HG02759 (cell line): Measurements from ENCODE around the gene GUCY2C.
"Not testable (repeated sequence)": the region's sequence is repeated elsewhere in the genome, so short reads cannot be mapped to it uniquely, and the experiment has no call there.

Source experiments
- ATAC-seq: cut with Tn5 transposase; IDR thresholded peaks from one replicate; pipeline ENCODE4 v1.9.1; 2021; ENCODE audit warnings: mild to moderate bottlenecking, moderate library complexity; ENCODE audit not compliant: unreplicated experiment

GUCY2C gene

DNA sequence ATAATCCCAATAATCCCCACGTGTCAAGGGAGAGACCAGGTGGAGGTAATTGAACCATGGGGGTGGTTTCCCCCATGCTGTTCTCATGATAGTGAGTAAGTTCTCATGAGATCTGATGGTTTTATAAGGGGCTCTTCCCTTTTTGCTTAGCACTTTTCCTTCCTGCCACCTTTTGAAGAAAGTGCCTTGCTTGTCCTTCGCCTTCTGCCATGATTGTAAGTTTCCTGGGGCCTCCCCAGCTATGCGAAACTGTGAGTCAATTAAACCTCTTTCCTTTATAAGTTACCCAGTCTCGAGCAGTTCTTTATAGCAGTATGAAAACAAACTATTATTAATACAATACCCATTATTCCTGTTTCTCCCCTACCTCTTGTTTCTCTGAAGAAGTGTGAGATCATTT lies 14.2 kb downstream of the GUCY2C start:
- not testable (repeated sequence) for ATAC-seq

- ATAC-seq: no peak
These were observed 14.8 kb downstream of the GUCY2C start for GRCh38 chr12:14681625-14682024.

- ATAC-seq: no peak
These were observed 15.2 kb downstream of the GUCY2C start for GRCh38 chr12:14681190-14681589.

- no peak for ATAC-seq
These were observed 17.8 kb downstream of the GUCY2C start for GRCh38 chr12:14678547-14679150.

- no peak for ATAC-seq
These were observed 27.8 kb downstream of the GUCY2C start for GRCh38 chr12:14668591-14668990.

DNA sequence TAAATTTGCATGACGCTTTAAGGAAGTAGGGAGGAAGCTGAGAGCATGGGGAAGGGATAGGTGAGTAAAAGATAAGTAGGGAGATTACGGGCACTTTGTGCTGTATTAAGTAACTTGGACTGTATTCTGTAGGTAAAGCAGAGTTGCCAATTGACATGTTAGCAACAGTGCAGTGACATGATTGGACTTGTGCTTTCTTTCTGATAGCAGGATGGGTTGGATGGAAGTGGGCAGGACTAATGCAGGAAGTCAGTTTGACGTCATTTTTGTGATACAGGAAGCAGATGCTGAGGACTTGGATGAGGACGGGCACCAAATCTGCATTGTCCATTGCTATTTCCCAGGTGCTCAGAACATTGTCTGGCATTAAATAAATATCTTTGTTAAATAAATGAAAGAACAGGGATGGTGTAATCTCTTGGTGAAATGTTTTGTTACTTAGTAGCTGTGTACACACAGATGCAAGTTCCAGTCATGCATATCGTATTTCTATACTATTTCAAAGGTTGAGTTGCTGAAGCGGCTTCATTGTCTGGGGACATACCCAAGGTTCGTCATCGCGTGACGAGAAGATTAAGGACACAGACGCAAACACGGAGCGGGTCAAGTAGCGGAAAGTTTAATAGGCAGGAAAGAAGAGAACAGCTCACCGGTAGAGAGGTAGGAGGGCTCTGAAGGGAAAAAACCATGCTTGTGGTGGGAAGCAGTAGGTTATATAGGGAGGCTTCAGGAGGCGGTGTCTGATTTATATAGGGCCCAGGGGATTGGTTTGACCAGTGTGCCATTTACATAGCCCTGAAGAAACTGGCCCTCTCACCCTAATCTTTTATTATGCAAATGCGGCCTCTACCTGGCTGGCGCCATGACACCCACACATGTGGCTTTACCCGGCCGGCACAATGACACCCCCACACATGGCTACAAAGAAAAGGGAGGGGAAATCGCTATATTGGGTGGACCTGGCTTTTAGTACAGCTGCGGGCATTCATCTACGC lies 30.7 kb downstream of the GUCY2C start:
- ATAC-seq: no peak

GRCh38 chr12:14664434-14665023 lies 31.9 kb downstream of the GUCY2C start:
- ATAC-seq: no peak

DNA sequence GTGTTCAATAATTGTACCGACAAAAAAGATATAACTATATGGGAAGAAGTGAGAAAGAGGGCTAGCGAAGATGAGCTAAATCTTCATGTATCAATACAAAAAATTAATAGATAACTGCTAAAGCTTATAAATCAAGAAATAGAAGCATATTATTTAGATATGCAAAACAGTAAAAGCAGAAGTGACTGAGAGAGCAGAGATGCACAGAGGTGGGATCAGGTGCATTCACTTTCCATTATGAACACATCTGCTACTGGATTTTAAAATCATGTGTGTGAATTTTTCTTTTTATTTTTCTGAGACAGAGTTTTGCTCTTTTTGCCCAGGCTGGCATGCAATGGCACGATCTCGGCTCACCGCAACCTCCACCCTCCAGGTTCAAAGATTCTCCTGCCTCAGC lies 33.4 kb downstream of the GUCY2C start:
- ATAC-seq: no peak

GRCh38 chr12:14656846-14657245 lies 39.6 kb downstream of the GUCY2C start:
- no peak for ATAC-seq

- no peak for ATAC-seq
These were observed 41.1 kb downstream of the GUCY2C start for GRCh38 chr12:14655284-14655683.

DNA sequence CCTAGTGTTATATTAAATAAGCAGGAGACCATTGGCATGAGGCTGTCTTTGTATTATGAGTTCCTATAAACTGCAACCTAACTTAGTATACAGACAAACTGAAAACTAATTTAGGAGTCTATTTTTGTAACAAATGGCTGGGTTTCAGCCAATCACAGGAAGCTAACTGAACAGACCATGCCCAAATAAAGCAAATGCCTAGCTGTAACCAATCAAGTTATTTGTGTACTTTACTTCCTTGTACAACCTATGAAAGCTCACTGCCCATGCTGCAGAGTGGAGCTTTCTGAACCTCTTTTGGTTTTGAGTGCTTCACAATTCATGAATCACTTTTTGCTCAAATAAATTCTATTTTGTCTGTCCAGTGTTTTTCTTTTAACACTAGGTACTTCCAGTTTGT lies 41.6 kb downstream of the GUCY2C start:
- ATAC-seq: no peak

DNA sequence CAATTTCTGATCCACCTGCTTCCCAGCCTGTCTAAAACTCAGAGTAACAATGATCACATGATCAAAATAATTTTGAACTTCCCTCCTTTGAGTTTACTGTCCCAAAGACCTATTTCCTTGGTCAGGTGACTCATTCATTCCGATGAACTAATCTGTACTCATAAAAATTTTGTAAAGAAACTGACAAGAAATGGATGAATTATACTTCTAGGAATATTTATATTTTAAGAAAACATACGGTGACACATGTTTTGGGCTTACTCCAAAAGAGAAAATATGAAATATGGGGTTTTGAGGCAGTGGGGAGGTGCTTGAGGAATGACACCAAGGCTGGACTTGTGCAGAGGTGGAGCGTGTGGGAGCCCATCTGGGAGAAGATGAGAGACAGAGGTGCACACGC lies 42.0 kb downstream of the GUCY2C start:
- ATAC-seq: no peak

- ATAC-seq: no peak
These were observed 43.9 kb downstream of the GUCY2C start for GRCh38 chr12:14652483-14652882.

DNA sequence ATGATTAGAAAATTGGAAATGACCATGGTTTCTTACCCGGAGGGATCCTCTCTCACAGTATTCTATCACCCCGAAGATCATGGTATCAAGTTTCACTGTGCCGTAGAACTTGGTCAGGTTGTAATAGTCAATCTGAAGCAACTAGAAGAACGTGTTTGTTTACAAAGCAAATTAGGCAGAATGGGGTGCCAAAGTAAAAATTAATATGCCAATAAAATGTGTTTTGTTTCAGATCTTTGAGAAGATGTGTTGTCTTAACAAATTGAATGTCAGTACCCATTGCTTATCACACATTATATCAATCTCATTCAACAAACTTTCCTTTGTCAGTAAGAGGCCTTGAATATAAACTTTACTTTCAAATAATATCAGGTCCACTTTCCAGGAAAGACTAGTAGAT lies 45.0 kb downstream of the GUCY2C start:
- ATAC-seq: no peak

- no peak for ATAC-seq
These were observed 45.6 kb downstream of the GUCY2C start for GRCh38 chr12:14650789-14651188.

DNA sequence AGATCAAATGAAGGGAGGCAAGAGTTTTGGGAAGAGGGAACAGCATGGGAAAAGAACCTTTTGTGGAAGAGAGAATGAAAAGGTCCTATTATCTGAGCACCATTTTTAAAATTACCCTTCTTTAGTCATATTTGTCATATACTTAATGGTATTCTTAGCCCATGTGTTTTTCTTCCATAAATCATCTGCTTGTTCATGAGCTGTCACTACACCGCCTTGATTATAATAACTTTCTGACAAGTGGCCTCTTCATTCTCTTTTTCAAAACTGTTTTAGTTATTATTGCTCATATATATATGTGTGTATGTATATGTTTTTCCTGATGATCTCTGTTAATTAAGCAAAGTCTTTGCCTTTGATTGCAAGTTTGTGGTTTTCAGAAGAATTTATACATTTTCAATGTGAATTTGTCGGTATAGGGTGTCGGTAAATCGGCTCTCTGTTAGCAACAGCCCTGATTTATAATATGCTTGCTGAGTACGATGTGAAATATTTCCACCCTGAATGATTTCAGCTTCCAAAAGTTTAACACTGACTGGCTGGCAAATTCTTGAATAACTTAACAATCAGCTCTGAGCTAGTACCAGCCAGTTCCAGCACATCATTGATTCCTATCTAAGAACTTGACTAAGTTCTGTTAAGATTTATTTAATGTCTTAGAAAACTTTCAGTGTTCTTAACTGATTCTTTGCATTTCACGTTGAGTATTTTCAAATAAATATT lies 49.2 kb downstream of the GUCY2C start:
- no peak for ATAC-seq

DNA sequence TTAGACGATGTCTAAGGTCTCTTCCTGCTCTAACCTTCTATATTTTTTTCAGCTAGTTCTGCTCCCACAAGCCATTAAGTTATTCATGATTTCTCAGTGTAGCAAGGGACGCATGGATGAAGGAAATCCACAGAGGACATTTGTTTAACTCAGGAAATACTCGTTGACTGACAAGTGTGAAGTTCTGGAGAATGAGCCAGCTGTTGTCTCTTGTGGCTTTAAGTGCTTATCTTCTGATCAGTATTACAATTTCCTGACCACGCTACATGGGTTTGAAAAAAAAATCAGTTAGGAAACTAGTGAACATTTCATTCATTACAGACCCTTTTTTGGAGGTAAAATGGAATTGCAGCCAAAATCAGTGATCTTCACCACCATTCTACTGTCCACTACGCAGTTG lies 53.1 kb downstream of the GUCY2C start:
- ATAC-seq: no peak

- no peak for ATAC-seq
These were observed 58.3 kb downstream of the GUCY2C start for GRCh38 chr12:14638066-14638465.

DNA sequence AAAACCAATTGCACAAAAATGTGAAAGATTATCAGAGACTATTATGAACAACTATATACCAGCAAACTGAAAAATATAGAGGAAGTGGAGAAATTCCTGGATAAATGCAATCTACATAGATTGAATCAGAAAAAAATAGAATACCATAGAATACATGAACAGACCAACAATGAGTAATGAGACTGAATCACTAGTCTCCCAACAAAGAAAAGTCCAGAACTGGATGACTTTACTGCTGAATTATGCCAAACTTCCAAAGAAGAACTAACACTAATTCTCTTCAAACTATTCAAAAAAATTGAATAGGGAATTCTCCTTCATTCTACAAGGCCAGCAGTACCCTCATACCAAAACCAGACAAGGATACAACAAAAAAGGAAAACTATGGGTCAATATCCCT lies 60.6 kb downstream of the GUCY2C start:
- ATAC-seq: no peak

GRCh38 chr12:14630793-14631192 lies 65.6 kb downstream of the GUCY2C start:
- ATAC-seq: no peak
